Measurements from ENCODE around the gene RAD51B.

GRCh38 chr14:68446243-68447040 lies 626.9 kb downstream of the RAD51B start:
- TF ChIP-seq, protein P1, sequence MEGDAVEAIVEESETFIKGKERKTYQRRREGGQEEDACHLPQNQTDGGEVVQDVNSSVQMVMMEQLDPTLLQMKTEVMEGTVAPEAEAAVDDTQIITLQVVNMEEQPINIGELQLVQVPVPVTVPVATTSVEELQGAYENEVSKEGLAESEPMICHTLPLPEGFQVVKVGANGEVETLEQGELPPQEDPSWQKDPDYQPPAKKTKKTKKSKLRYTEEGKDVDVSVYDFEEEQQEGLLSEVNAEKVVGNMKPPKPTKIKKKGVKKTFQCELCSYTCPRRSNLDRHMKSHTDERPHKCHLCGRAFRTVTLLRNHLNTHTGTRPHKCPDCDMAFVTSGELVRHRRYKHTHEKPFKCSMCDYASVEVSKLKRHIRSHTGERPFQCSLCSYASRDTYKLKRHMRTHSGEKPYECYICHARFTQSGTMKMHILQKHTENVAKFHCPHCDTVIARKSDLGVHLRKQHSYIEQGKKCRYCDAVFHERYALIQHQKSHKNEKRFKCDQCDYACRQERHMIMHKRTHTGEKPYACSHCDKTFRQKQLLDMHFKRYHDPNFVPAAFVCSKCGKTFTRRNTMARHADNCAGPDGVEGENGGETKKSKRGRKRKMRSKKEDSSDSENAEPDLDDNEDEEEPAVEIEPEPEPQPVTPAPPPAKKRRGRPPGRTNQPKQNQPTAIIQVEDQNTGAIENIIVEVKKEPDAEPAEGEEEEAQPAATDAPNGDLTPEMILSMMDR (IDR thresholded peaks at IDR 0.05): no peak
- no peak for TF ChIP-seq POLR2A (IDR thresholded peaks at IDR 0.05)
